IMR-90 (cell line): ENCODE measurements around the gene CYP17A1. TPM values are rescaled to one million over a fixed set of nuclear protein-coding genes. Genes with fewer than 3 reads are reported as not detected.

Experiments
- ATAC-seq: fragments of 200-7000 bp; cut with Tn5 transposase; 2 replicates; pipeline ENCODE4 v1.9.1; 2020; ENCODE audit warnings: low read depth, mild to moderate bottlenecking, moderate library complexity
- BruUV-seq: library from RNA; stranded (reverse); fragments of 400-500 nt; replicated peaks from 2 replicates; lab custom pipeline; 2021; lab: Mats Ljungman, UMichigan
- CTCF ChIA-PET: fragments of 300-600 bp; formaldehyde crosslinking; extraction: SDS; loops from one replicate; lab custom pipeline; 2021; ENCODE audit warnings: antibody characterized with exemption; lab: Yijun Ruan, JAX
- POLR2A ChIA-PET: fragments of 300-600 bp; sonication (Branson Sonifier 250); formaldehyde crosslinking; loops from one replicate; lab custom pipeline; 2022; ENCODE audit warnings: antibody characterized with exemption; ENCODE audit not compliant: unreplicated experiment; lab: Charles Lee
- DNase-seq: peaks from one replicate; pipeline ENCODE4 v3.0.0; 2013
- H2AFZ ChIP-seq: replicated peaks from 2 replicates; pipeline ENCODE3; 2013; ENCODE audit warnings: low read length, mild to moderate bottlenecking; ENCODE audit not compliant: poor library complexity
- H2AK5ac ChIP-seq: 2 replicates; pipeline ENCODE4 v1.6.1; 2013; ENCODE audit warnings: low read depth, low read length, inconsistent platforms
- H2AK9ac ChIP-seq: replicated peaks from 2 replicates; pipeline ENCODE3; 2013; ENCODE audit warnings: mild to moderate bottlenecking, low read depth, low read length, moderate library complexity; ENCODE audit not compliant: poor library complexity
- H2BK120ac ChIP-seq: 2 replicates; pipeline ENCODE4 v1.6.1; 2013; ENCODE audit warnings: low read depth, low read length, inconsistent platforms
- H2BK15ac ChIP-seq: 3 replicates; pipeline ENCODE4 v1.6.1; 2013; ENCODE audit warnings: low read depth, low read length, inconsistent platforms
- H2BK20ac ChIP-seq: 2 replicates; pipeline ENCODE4 v1.6.1; 2013; ENCODE audit warnings: low read depth, mild to moderate bottlenecking, inconsistent platforms, low read length, moderate library complexity
- H2BK5ac ChIP-seq: 2 replicates; pipeline ENCODE4 v1.6.1; 2013; ENCODE audit warnings: mild to moderate bottlenecking, low read depth, low read length, inconsistent platforms; ENCODE audit not compliant: poor library complexity, severe bottlenecking
- H3K14ac ChIP-seq: replicated peaks from 2 replicates; pipeline ENCODE4 v1.6.1; 2013; ENCODE audit warnings: low read depth, low read length, inconsistent platforms
- H3K18ac ChIP-seq: 2 replicates; pipeline ENCODE4 v1.6.1; 2013; ENCODE audit warnings: low read depth, low read length, control low read depth
- H3K23ac ChIP-seq: 2 replicates; pipeline ENCODE4 v1.6.1; 2013; ENCODE audit warnings: low read depth, low read length, inconsistent platforms
- H3K27ac ChIP-seq: 2 replicates; pipeline ENCODE4 v1.5.1; 2013; ENCODE audit warnings: mild to moderate bottlenecking, control low read depth, low read length; ENCODE audit not compliant: insufficient read depth
- H3K27me3 ChIP-seq: 2 replicates; pipeline ENCODE4 v1.6.1; 2013; ENCODE audit warnings: low read length; ENCODE audit not compliant: control insufficient read depth, insufficient read depth
- H3K36me3 ChIP-seq: 2 replicates; pipeline ENCODE4 v1.6.1; 2013; ENCODE audit warnings: low read length, mixed read lengths; ENCODE audit not compliant: control insufficient read depth, insufficient read depth
- H3K4ac ChIP-seq: 2 replicates; pipeline ENCODE4 v1.6.1; 2013; ENCODE audit warnings: low read depth, low read length, inconsistent platforms
- H3K4me1 ChIP-seq: 2 replicates; pipeline ENCODE4 v1.6.1; 2013; ENCODE audit warnings: low read length, mixed read lengths; ENCODE audit not compliant: control insufficient read depth, insufficient read depth
- H3K4me2 ChIP-seq: 2 replicates; pipeline ENCODE4 v1.6.1; 2013; ENCODE audit warnings: low read depth, mild to moderate bottlenecking, control low read depth, low read length, moderate library complexity
- H3K4me3 ChIP-seq: 2 replicates; pipeline ENCODE4 v1.5.1; 2013; ENCODE audit warnings: low read depth, mild to moderate bottlenecking, control low read depth, low read length, moderate library complexity; ENCODE audit not compliant: insufficient read depth
- H3K56ac ChIP-seq: 2 replicates; pipeline ENCODE4 v1.6.1; 2013; ENCODE audit warnings: low read length, inconsistent platforms; ENCODE audit not compliant: insufficient read depth; ENCODE audit errors: extremely low read depth
- H3K79me1 ChIP-seq, 2 experiments: 2 replicates each; pipeline ENCODE4 v1.6.1; 2013; ENCODE audit warnings: low read length in 2 of 2, inconsistent platforms in 1 of 2, low read depth in 1 of 2
- H3K9ac ChIP-seq: 2 replicates; pipeline ENCODE4 v1.6.1; 2013; ENCODE audit warnings: low read depth, low read length, control low read depth
- H3K9me1 ChIP-seq: 2 replicates; pipeline ENCODE4 v1.6.1; 2013; ENCODE audit warnings: low read length, inconsistent platforms; ENCODE audit not compliant: insufficient read depth
- H3K9me3 ChIP-seq: 2 replicates; pipeline ENCODE4 v1.6.1; 2013; ENCODE audit warnings: low read length; ENCODE audit not compliant: control insufficient read depth, insufficient read depth
- H4K20me1 ChIP-seq: 2 replicates; pipeline ENCODE4 v1.6.1; 2013; ENCODE audit warnings: low read length, inconsistent platforms; ENCODE audit not compliant: insufficient read depth
- H4K5ac ChIP-seq: 2 replicates; pipeline ENCODE4 v1.6.1; 2013; ENCODE audit warnings: mild to moderate bottlenecking, low read depth, low read length, control low read depth
- H4K8ac ChIP-seq, 2 experiments: 2 replicates each; pipeline ENCODE4 v1.6.1; 2013; ENCODE audit warnings: low read depth in 2 of 2, low read length in 2 of 2, control low read depth in 1 of 2, inconsistent platforms in 1 of 2
- H4K91ac ChIP-seq: 2 replicates; pipeline ENCODE4 v1.6.1; 2013; ENCODE audit warnings: low read depth, low read length, inconsistent platforms; ENCODE audit not compliant: insufficient read depth
- CHD1 ChIP-seq: IDR thresholded peaks from 2 replicates; pipeline ENCODE4 v1.6.1; 2012; ENCODE audit warnings: low read depth, low read length, improper control_type of control experiment
- ELK1 ChIP-seq: fragments of 150-350 bp; IDR thresholded peaks from 2 replicates; pipeline ENCODE4 v1.6.1; 2016; ENCODE audit warnings: low read depth, mild to moderate bottlenecking, low read length, moderate library complexity, borderline replicate concordance
- FOS ChIP-seq: fragments of 150-350 bp; IDR thresholded peaks from 2 replicates; pipeline ENCODE4 v1.6.1; 2016; ENCODE audit warnings: low read depth, low read length
- POLR2A ChIP-seq: IDR thresholded peaks from 2 replicates; pipeline ENCODE4 v1.6.1; 2012; ENCODE audit warnings: mild to moderate bottlenecking, low read depth, low read length
- SMC3 ChIP-seq: fragments of 150-350 bp; IDR thresholded peaks from 2 replicates; pipeline ENCODE4 v1.6.1; 2016; ENCODE audit warnings: low read depth, mild to moderate bottlenecking, antibody characterized with exemption, low read length, moderate library complexity
- USF2 ChIP-seq: fragments of 150-350 bp; IDR thresholded peaks from 2 replicates; pipeline ENCODE4 v1.6.1; 2017; ENCODE audit warnings: mild to moderate bottlenecking, antibody characterized with exemption, low read length, low read depth
- WGBS, 2 experiments: methylation state at CpG; one replicate each; pipeline versions ENCODE4 v1.1.5 to v1.1.7; 2013; ENCODE audit warnings: missing lambda C conversion rate in 2 of 2; ENCODE audit not compliant: insufficient read length in 1 of 2; ENCODE audit errors: extremely low coverage in 2 of 2; 5-methylcytosine and 5-hydroxymethylcytosine counted together
- dilution Hi-C: fragments of 300-500 bp; cut with HindIII; formaldehyde crosslinking; loops from one replicate; pipeline ENCODE4 v1.14.3; 2018; ENCODE audit warnings: low sequenced_read_pairs; ENCODE audit not compliant: unreplicated experiment
- in situ Hi-C: fragments of 300-500 bp; cut with MboI; formaldehyde crosslinking; loops from 3 replicates; pipeline ENCODE4 v1.14.3; 2019; ENCODE audit warnings: low sequenced_read_pairs, inconsistent platforms, mixed read lengths
- intact Hi-C: fragments of 100-400 bp; cut with micrococcal nuclease; formaldehyde crosslinking; loops from 2 replicates; pipeline ENCODE4 v1.10.0; 2022
- microRNA-seq, 2 experiments: library from miRNA; stranded (forward) in 1 of 2; unstranded in 1 of 2; fragments of 10-50 nt in 1 of 2; fragments of <30 nt in 1 of 2; gene quantifications in 1 of 2; microRNA quantifications in 1 of 2; one replicate each; pipeline versions ENCODE3 to v1.1.0; 2013 to 2020; ENCODE audit not compliant: insufficient read depth in 1 of 2, insufficient read length in 1 of 2, unreplicated experiment in 1 of 2
- polyA plus RNA-seq, 3 experiments: library from polyadenylated mRNA; depleted of rRNA; stranded (reverse); fragments of >200 nt; gene quantifications; 2 replicates each; pipeline ENCODE4 v1.2.3, GENCODE V29; 2012; ENCODE audit warnings: low replicate concordance in 1 of 3
- small RNA-seq, 5 experiments: library from RNA; depleted of rRNA; stranded (forward); fragments of <200 nt; gene quantifications; one replicate each; pipeline ENCODE3, GENCODE V24; 2012
- total RNA-seq: library from RNA; depleted of rRNA; stranded (reverse); fragments of >200 nt; gene quantifications from 2 replicates; pipeline ENCODE4 v1.2.3, GENCODE V29; 2012; rRNA removed

Gene CYP17A1
- total and polyA plus RNA-seq, 2 of the 4 experiments (the other 2 are of a cell fraction) = not detected

- Histone ChIP-seq H3K14ac (no peak overlapping the region), H2BK120ac (no peak overlapping the region), H4K5ac (no peak overlapping the region), H3K4me3 (no peak overlapping the region), H4K91ac (no peak overlapping the region), H3K56ac (no peak overlapping the region), H3K27ac (no peak overlapping the region), H4K20me1 (peaks cover 88% of the 10 kb centered on the region), H2BK5ac (no peak overlapping the region), H3K27me3 (peaks cover 2% of the 10 kb centered on the region), H2AK9ac (no peak overlapping the region), H2BK15ac (no peak overlapping the region), H3K4me1 (peaks cover 25% of the 10 kb centered on the region), H3K9me1 (peaks cover 25% of the 10 kb centered on the region), H3K9ac (no peak overlapping the region), H3K4me2 (no peak overlapping the region), H3K36me3 (peaks cover 2% of the 10 kb centered on the region; the same call in 1 of the 2 replicates), H3K18ac (no peak overlapping the region), H2AK5ac (peak overlapping the region; percentile 13; the same call in 1 of the 2 replicates), H3K9me3 (no peaks in the 10 kb centered on the region), H3K23ac (no peak overlapping the region), H3K4ac (no peak overlapping the region), H4K8ac (no peak overlapping the region), H2AFZ (no peak overlapping the region), H3K79me1 (peaks cover 44 to 59% of the 10 kb centered on the region in 2 experiments), H2BK20ac (no peak overlapping the region)
- ChIA-PET POLR2A (no interaction called here), CTCF (interaction anchor here (0.6 to 0.7 kb wide), 2 partner anchors 200 to 213 kb away, joined by 3 to 4 read pairs; no protein-coding TSS in a partner anchor)
- in situ Hi-C loops = no loop called here
- 50% methylated on average over 1 of the region's 8 CpGs; no CpG with 5 or more reads in 1 of the 2 experiments for WGBS, 2 experiments
- no TSS peak for BruUV-seq
- dilution Hi-C loops = no loop called here
- intact Hi-C loops = loop anchor here (5.0 kb wide), 1 partner anchor 39 kb away; the partner anchor contains the start of gene WBP1L
- no peak for DNase-seq
- ATAC-seq = no peak
- TF ChIP-seq CHD1 (no peak), POLR2A (no peak), SMC3 (no peak), ELK1 (no peak), USF2 (no peak), FOS (no peak)
These were observed 55.9 kb downstream of the CYP17A1 start for GRCh38 chr10:102781090-102781920.

Small RNA genes within 50 kb of the gene (microRNA-seq; reads per million reads assigned to microRNA genes)
- not detected for gene AS3MT (ENCODE audit: insufficient read depth, insufficient read length)
- not detected for gene RF00026 (ENCODE audit: insufficient read depth, insufficient read length)
- not detected for gene RNU6-1231P (ENCODE audit: insufficient read depth, insufficient read length)

Small RNA genes within 50 kb of the gene (small RNA-seq; reads per million reads assigned to genes)
- gene AS3MT (0 reads per million in 5 experiments), gene RF00026 (0 reads per million in 5 experiments), gene RNU6-1231P (0 reads per million in 5 experiments)

Other genes with a start within 250 kb of the CYP17A1 start
- gene TRIM8, start 192.9 kb downstream of the CYP17A1 start, total RNA-seq = 25.5 and 30.0 TPM in 2 replicates
- gene TRIM8, start 192.9 kb downstream of the CYP17A1 start, polyA plus RNA-seq (2012; rRNA removed) = 124 and 126 TPM in 2 replicates
- gene ARL3, start 123.0 kb downstream of the CYP17A1 start, total RNA-seq = 5.0 and 11.7 TPM in 2 replicates
- gene ARL3, start 123.0 kb downstream of the CYP17A1 start, polyA plus RNA-seq (2012; rRNA removed) = 12.9 and 14.3 TPM in 2 replicates
- gene SFXN2, start 122.8 kb downstream of the CYP17A1 start, total RNA-seq = 4.2 and 11.7 TPM in 2 replicates
- gene SFXN2, start 122.8 kb downstream of the CYP17A1 start, polyA plus RNA-seq (2012; rRNA removed) = 6.9 TPM in 2 replicates
- gene WBP1L, start 93.5 kb downstream of the CYP17A1 start, total RNA-seq = 29.2 and 31.0 TPM in 2 replicates
- 20.7 and 22.2 TPM in 2 replicates for gene WBP1L, start 93.5 kb downstream of the CYP17A1 start, polyA plus RNA-seq (2012; rRNA removed)
- gene BORCS7, start 16.8 kb upstream of the CYP17A1 start, total RNA-seq = 8.8 and 20.3 TPM in 2 replicates
- 17.4 and 19.4 TPM in 2 replicates for gene BORCS7, start 16.8 kb upstream of the CYP17A1 start, polyA plus RNA-seq (2012; rRNA removed)
- 3.6 and 7.5 TPM in 2 replicates for gene AS3MT, start 32.1 kb upstream of the CYP17A1 start, total RNA-seq
- gene AS3MT, start 32.1 kb upstream of the CYP17A1 start, polyA plus RNA-seq (2012; rRNA removed) = 2.1 and 2.7 TPM in 2 replicates
- 5.6 and 6.4 TPM in 2 replicates for gene CNNM2, start 80.9 kb upstream of the CYP17A1 start, total RNA-seq
- gene CNNM2, start 80.9 kb upstream of the CYP17A1 start, polyA plus RNA-seq (2012; rRNA removed) = 4.7 and 5.6 TPM in 2 replicates